HCT116 (cell line): ENCODE data around the gene KRT5. TPM values are rescaled to one million over a fixed set of nuclear protein-coding genes. Genes with fewer than 3 reads are reported as not detected.
A peak's percentile ranks its signal among the peaks of the same experiment; 100 is the strongest.

Source experiments
- ATAC-seq: fragments of 200-7000 bp; cut with Tn5 transposase; 2 replicates; pipeline ENCODE4 v1.9.1; 2020; ENCODE audit warnings: mild to moderate bottlenecking, moderate library complexity
- BruUV-seq: library from RNA; stranded (reverse); fragments of 400-500 nt; replicated peaks from 2 replicates; lab custom pipeline; 2021; lab: Mats Ljungman, UMichigan
- CTCF ChIA-PET: fragments of 300-600 bp; sonication (Branson Sonifier 250); formaldehyde crosslinking; loops from one replicate; lab custom pipeline; 2021; ENCODE audit warnings: antibody characterized with exemption; lab: Charles Lee
- POLR2A ChIA-PET: fragments of 300-600, 350-600 bp; sonication (Branson Sonifier 250); formaldehyde crosslinking; loops from one replicate; lab custom pipeline; 2021; ENCODE audit warnings: antibody characterized with exemption; lab: Charles Lee
- RAD21 ChIA-PET, 2 experiments: fragments of 300-600 bp; sonication (Branson Sonifier 250); formaldehyde crosslinking; loops; one replicate each; lab custom pipeline; 2023; ENCODE audit warnings: low total read pairs in 2 of 2; ENCODE audit not compliant: uncharacterized antibody in 2 of 2, unreplicated experiment in 2 of 2, low non-redundant PET in 1 of 2; lab: Charles Lee
- DNase-seq: peaks from one replicate; pipeline ENCODE4 v3.0.0-alpha.2; 2010; ENCODE audit warnings: low read depth, low spot score
- H2AFZ ChIP-seq: fragments of 200-600 bp; shearing (Covaris generic), sonication (generic); 2 replicates; pipeline ENCODE4 v1.6.1; 2017; ENCODE audit warnings: low read depth, mixed run types, mixed read lengths, antibody characterized with exemption, low read length; ENCODE audit not compliant: poor library complexity, severe bottlenecking
- H3K27ac ChIP-seq: 2 replicates; pipeline ENCODE4 v1.5.1; 2012; ENCODE audit warnings: low read depth, low read length
- H3K27me3 ChIP-seq: fragments of 200-600 bp; sonication (generic); 2 replicates; pipeline ENCODE4 v1.6.1; 2016; ENCODE audit warnings: mixed run types, low read length, mixed read lengths; ENCODE audit not compliant: insufficient read depth
- H3K36me3 ChIP-seq, 2 experiments: fragments of 200-500 bp in 1 of 2; fragments of 200-600 bp in 1 of 2; sonication (Bioruptor generic) in 1 of 2; sonication (generic) in 1 of 2; 2 replicates each; pipeline versions ENCODE4 v1.5.1 to v1.6.1; 2014 to 2016; ENCODE audit warnings: low read length in 2 of 2, inconsistent platforms in 1 of 2, mixed read lengths in 1 of 2, mixed run types in 1 of 2; ENCODE audit not compliant: insufficient read depth in 2 of 2, control insufficient read depth in 1 of 2
- H3K4me1 ChIP-seq, 2 experiments: fragments of 200-600 bp in 1 of 2; sonication (generic) in 1 of 2; 2 replicates each; pipeline versions ENCODE4 v1.5.1 to v1.6.1; 2012 to 2017; ENCODE audit warnings: low read length in 2 of 2, inconsistent platforms in 1 of 2, mild to moderate bottlenecking in 1 of 2, mixed read lengths in 1 of 2, mixed run types in 1 of 2, moderate library complexity in 1 of 2; ENCODE audit not compliant: insufficient read depth in 2 of 2, control insufficient read depth in 1 of 2
- H3K4me2 ChIP-seq: fragments of 200-600 bp; sonication (generic); 2 replicates; pipeline ENCODE4 v1.6.1; 2017; ENCODE audit warnings: mixed run types, low read length, mixed read lengths
- H3K4me3 ChIP-seq, 2 experiments: fragments of 200-600 bp in 1 of 2; sonication (generic) in 1 of 2; replicated peaks in 1 of 2; 2 replicates each; pipeline ENCODE4 v1.5.1; 2011 to 2016; ENCODE audit warnings: low read length in 2 of 2, control low read depth in 1 of 2, low read depth in 1 of 2, mild to moderate bottlenecking in 1 of 2, mixed read lengths in 1 of 2, mixed run types in 1 of 2
- H3K79me2 ChIP-seq: fragments of 200-600 bp; sonication (generic); 2 replicates; pipeline ENCODE4 v1.6.1; 2017; ENCODE audit warnings: mild to moderate bottlenecking, mixed run types, low read length, moderate library complexity, mixed read lengths; ENCODE audit not compliant: insufficient read depth
- H3K9ac ChIP-seq: fragments of 200-600 bp; sonication (generic); 2 replicates; pipeline ENCODE4 v1.6.1; 2016; ENCODE audit warnings: low read length, mixed read lengths
- H3K9me2 ChIP-seq: fragments of 200-600 bp; sonication (generic), shearing (Covaris generic); 2 replicates; pipeline ENCODE4 v1.6.1; 2017; ENCODE audit warnings: mixed run types, mild to moderate bottlenecking, moderate library complexity; ENCODE audit not compliant: insufficient read depth
- H3K9me3 ChIP-seq, 2 experiments: fragments of 200-500 bp in 1 of 2; fragments of 200-600 bp in 1 of 2; sonication (Bioruptor generic) in 1 of 2; sonication (generic) in 1 of 2; 2 replicates each; pipeline ENCODE4 v1.6.1; 2014 to 2017; ENCODE audit warnings: low read length in 2 of 2, mixed read lengths in 2 of 2, inconsistent platforms in 1 of 2, low read depth in 1 of 2, mild to moderate bottlenecking in 1 of 2, mixed run types in 1 of 2, moderate library complexity in 1 of 2; ENCODE audit not compliant: control insufficient read depth in 1 of 2, insufficient read depth in 1 of 2
- H4K20me1 ChIP-seq: fragments of 200-600 bp; sonication (generic), shearing (Covaris generic); 2 replicates; pipeline ENCODE4 v1.6.1; 2017; ENCODE audit warnings: mixed run types, mild to moderate bottlenecking, moderate library complexity; ENCODE audit not compliant: insufficient read depth
- CBX3 ChIP-seq: IDR thresholded peaks from 2 replicates; pipeline ENCODE4 v1.6.1; 2012; ENCODE audit warnings: low read depth
- CTCF ChIP-seq, 3 experiments: fragments of 200-600 bp in 1 of 3; sonication (generic) in 1 of 3; IDR thresholded peaks in 2 of 3; conservative IDR thresholded peaks in 1 of 3; 2 replicates each; pipeline ENCODE4 v1.5.1; 2012 to 2017; ENCODE audit warnings: low read depth in 2 of 3, low read length in 2 of 3, antibody characterized with exemption in 1 of 3, borderline replicate concordance in 1 of 3, control low read depth in 1 of 3, mild to moderate bottlenecking in 1 of 3, mixed read lengths in 1 of 3, mixed run types in 1 of 3, moderate library complexity in 1 of 3; ENCODE audit not compliant: insufficient read depth in 1 of 3
- ELF1 ChIP-seq: IDR thresholded peaks from 2 replicates; pipeline ENCODE4 v1.6.1; 2012; ENCODE audit warnings: low read depth, borderline replicate concordance
- RAD21 ChIP-seq: IDR thresholded peaks from 2 replicates; pipeline ENCODE4 v1.6.1; 2012; ENCODE audit warnings: low read depth, mild to moderate bottlenecking
- SP1 ChIP-seq: IDR thresholded peaks from 2 replicates; pipeline ENCODE4 v1.6.1; 2012; ENCODE audit warnings: low read depth
- intact Hi-C: fragments of 100-400 bp; cut with micrococcal nuclease; formaldehyde crosslinking; loops from 2 replicates; pipeline ENCODE4 v1.10.0; 2022
- total RNA-seq: library from RNA; stranded (reverse); gene quantifications from one replicate; pipeline ENCODE4 v1.2.1, GENCODE V29; 2021; ENCODE audit not compliant: unreplicated experiment

The KRT5 gene
- total RNA-seq, 1 experiment from 2014 or later: 0.44 TPM

GRCh38 chr12:52522346-52523011, 2.3 kb upstream of the KRT5 start:
- ATAC-seq (peak; percentile 75), DNase-seq (peak; percentile 27)
- Histone ChIP-seq H2AFZ (peak overlapping the region; percentile 96), H3K36me3 (no peaks in the 10 kb centered on the region), H3K27ac (peak overlapping the region; percentile 55), H3K4me2 (peak overlapping the region; percentile 73), H3K4me3 (peak overlapping the region in 1 of 2 experiments; percentile 37; a peak in 1 of 4 replicates), H3K9ac (peak overlapping the region; percentile 43), H3K79me2 (no peaks in the 10 kb centered on the region), H4K20me1 (no peaks in the 10 kb centered on the region), H3K27me3 (no peaks in the 10 kb centered on the region), H3K9me3 (no peaks in the 10 kb centered on the region), H3K4me1 (peaks cover 34 to 60% of the 10 kb centered on the region in 2 experiments), H3K9me2 (no peaks in the 10 kb centered on the region)
- BruUV-seq: no TSS peak
- intact Hi-C loops: no loop called here
- ChIA-PET CTCF (interaction anchor here (0.8 kb wide), 1 partner anchor 348 kb away, joined by 3 read pairs; no protein-coding TSS in a partner anchor), POLR2A (no interaction called here), RAD21 (no interaction called here)
- TF ChIP-seq RAD21 (no peak), SP1 (0 out of 2 replicates have a peak, but pooled peaks have one; percentile 20)

GRCh38 chr12:52521568-52522266, 1.5 kb upstream of the KRT5 start:
- RAD21 ChIA-PET: no interaction called here

More at GRCh38 chr12:52521568-52522266, 1.5 kb upstream of the KRT5 start:
- Histone ChIP-seq H3K4me2 (peak overlapping the region; percentile 73), H3K9ac (peak overlapping the region; percentile 49), H3K4me1 (peaks cover 34 to 61% of the 10 kb centered on the region in 2 experiments), H3K9me3 (no peaks in the 10 kb centered on the region), H3K27ac (peak overlapping the region; percentile 55), H3K27me3 (no peaks in the 10 kb centered on the region), H4K20me1 (no peaks in the 10 kb centered on the region), H3K79me2 (no peaks in the 10 kb centered on the region), H2AFZ (peak overlapping the region; percentile 96), H3K4me3 (peak overlapping the region in 1 of 2 experiments; percentile 37; a peak in 2 of 4 replicates), H3K9me2 (no peaks in the 10 kb centered on the region), H3K36me3 (no peaks in the 10 kb centered on the region)
- TF ChIP-seq ELF1 (no peak), CBX3 (0 out of 2 replicates have a peak, but pooled peaks have one; percentile 14), CTCF (IDR thresholded peaks at IDR 0.05 in 2 of 3, conservative IDR thresholded peaks at IDR 0.05 in 1 of 3; ENCODE audit: borderline replicate concordance in 1 of 3, insufficient read depth in 1 of 3, low read depth in 2 of 3, low read length in 2 of 3) (0 out of 6 replicates have a peak, but pooled peaks of 1 of the 3 experiments have one; percentile 3)
- BruUV-seq: no TSS peak
- ChIA-PET CTCF (interaction anchor here (1.1 to 2.0 kb wide), 2 partner anchors 126 to 349 kb away, joined by 7 read pairs; no protein-coding TSS in a partner anchor), POLR2A (interaction anchor here (0.6 to 2.1 kb wide), 2 partner anchors 15 to 375 kb away, joined by 3 to 5 read pairs; no protein-coding TSS in a partner anchor)
- intact Hi-C loops: no loop called here
- DNase-seq: no peak
- peak; percentile 44 for ATAC-seq
